LoVo (cell line): ENCODE results near the gene G6PC1.

Experiments
- DNase-seq: peaks from one replicate; pipeline ENCODE4 v3.0.0-alpha.2; 2016; ENCODE audit warnings: low spot score

G6PC1 gene

GRCh38 chr17:42937712-42938596, 37.4 kb downstream of the G6PC1 start:
- DNase-seq = peak; percentile 35

- DNase-seq = no peak
Measured at GRCh38 chr17:42944211-42944610, 43.6 kb downstream of the G6PC1 start.

GRCh38 chr17:42946812-42947211, 46.2 kb downstream of the G6PC1 start:
- DNase-seq = no peak

GRCh38 chr17:42950044-42950783, 49.6 kb downstream of the G6PC1 start:
- DNase-seq = no peak
